Mesodermal cell (in vitro differentiated cells): ENCODE results near the gene EGLN1.

Experiments used
- H3K27ac ChIP-seq: 2 replicates; pipeline ENCODE4 v1.7.0; 2013; ENCODE audit warnings: mild to moderate bottlenecking, low read depth, low read length, moderate library complexity; ENCODE audit not compliant: severe bottlenecking
- H3K36me3 ChIP-seq: 2 replicates; pipeline ENCODE4 v1.7.1; 2013; ENCODE audit warnings: mild to moderate bottlenecking, low read length, moderate library complexity; ENCODE audit not compliant: control insufficient read depth, insufficient read depth
- H3K4me1 ChIP-seq: one replicate; pipeline ENCODE4 v1.7.1; 2013; ENCODE audit warnings: mild to moderate bottlenecking, low read length; ENCODE audit not compliant: insufficient read depth, control insufficient read depth, poor library complexity, severe bottlenecking
- H3K4me3 ChIP-seq: 2 replicates; pipeline ENCODE4 v1.7.0; 2013; ENCODE audit warnings: low read length, control low read depth, mild to moderate bottlenecking; ENCODE audit not compliant: insufficient read depth, poor library complexity, severe bottlenecking; ENCODE audit errors: extremely low read depth
- H3K9me3 ChIP-seq: 2 replicates; pipeline ENCODE4 v1.7.1; 2013; ENCODE audit warnings: mild to moderate bottlenecking, low read length, moderate library complexity; ENCODE audit not compliant: control insufficient read depth
- WGBS, 2 experiments: methylation state at CpG; one replicate each; pipeline ENCODE4 v1.1.5; 2013; ENCODE audit warnings: missing lambda C conversion rate in 2 of 2; ENCODE audit not compliant: insufficient coverage in 2 of 2; 5-methylcytosine and 5-hydroxymethylcytosine counted together

Gene EGLN1

DNA sequence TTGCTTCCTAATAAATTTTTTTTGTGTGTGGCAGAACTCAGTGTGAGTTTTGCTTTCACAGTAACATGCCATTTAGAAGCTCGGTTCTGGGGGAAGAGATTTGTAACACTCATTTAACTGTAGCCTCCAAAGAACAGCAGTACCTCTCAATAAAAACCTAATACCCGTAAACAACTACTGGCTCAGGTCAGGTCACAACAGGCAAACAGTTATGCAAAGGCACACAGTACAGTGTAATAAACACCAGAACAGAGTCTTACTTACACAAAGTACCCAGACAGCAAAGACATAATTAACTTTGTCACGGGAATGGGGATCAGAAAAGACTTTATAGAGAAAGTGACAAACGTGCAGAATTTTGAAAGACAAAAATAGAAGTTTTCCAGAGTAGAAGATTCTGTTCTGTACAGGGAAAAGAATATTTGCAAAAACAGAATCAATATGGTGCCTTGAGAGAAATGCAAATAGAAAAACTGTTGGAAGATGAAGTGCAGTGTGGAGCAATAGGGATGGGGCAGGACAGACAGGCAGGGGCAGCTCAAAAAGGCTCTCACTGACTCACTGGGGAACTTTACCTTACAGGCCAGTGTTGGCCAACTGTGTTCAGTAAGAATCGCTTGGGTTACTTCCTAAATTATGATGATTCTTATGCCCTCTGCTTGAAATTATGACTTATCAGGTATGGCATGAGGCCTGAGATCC is 38.8 kb downstream of the EGLN1 start:
- WGBS, 2 experiments, result 95 to 96% methylated on average over 2 of the region's 5 CpGs

DNA sequence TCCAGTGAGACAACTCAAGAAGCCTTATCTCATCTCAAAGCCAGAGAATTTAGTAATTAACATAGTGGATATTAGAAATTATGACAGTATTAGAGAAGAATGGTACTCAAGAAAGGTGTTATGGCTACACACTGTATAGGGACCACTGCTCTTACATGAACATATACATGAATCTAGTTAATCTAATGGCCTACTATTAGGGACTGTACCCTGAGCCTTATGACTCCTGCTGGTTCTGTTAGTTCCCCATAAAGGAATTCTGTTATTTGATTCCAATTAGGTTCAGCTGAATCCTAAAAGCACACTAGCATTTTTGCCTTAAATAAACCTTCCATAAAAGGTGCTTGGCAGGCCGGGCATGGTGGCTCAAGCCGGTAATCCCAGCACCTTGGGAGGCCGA is 39.7 kb downstream of the EGLN1 start:
- Histone ChIP-seq H3K4me1 (peaks cover 8% of the 10 kb centered on the region), H3K36me3 (no peaks in the 10 kb centered on the region), H3K9me3 (no peaks in the 10 kb centered on the region), H3K27ac (no peak overlapping the region), H3K4me3 (no peak overlapping the region)
- 94% methylated on average over 2 of the region's 3 CpGs; no CpG with 5 or more reads in 1 of the 2 experiments for WGBS, 2 experiments

More for the DNA sequence above, 38.8 kb downstream of the EGLN1 start:
- Histone ChIP-seq H3K27ac (no peak overlapping the region), H3K9me3 (no peaks in the 10 kb centered on the region), H3K36me3 (no peaks in the 10 kb centered on the region), H3K4me1 (peaks cover under 1% of the 10 kb centered on the region), H3K4me3 (no peak overlapping the region)

DNA sequence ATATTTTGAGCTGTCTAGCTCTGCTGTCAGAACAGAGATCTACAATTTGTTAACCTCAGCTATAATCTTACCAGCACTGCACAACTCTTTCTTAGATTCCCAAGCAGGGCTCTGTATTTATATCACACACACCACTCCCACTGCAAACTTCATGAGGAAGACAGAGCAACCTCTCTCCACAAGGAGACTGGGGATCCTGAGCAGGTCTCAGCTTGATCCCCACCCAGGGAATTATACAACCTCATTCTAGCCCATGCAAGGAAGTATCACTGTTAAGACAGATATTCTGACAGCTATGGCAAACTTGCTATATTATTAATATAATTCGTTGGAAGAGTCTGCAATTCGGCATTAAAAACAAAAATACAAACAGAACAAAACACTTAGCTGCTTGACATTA is 40.4 kb downstream of the EGLN1 start:
- Histone ChIP-seq H3K4me1 (peaks cover 15% of the 10 kb centered on the region), H3K9me3 (no peaks in the 10 kb centered on the region), H3K4me3 (no peak overlapping the region), H3K36me3 (no peaks in the 10 kb centered on the region), H3K27ac (no peak overlapping the region)
- WGBS, 2 experiments, result no CpG with 5 or more reads among the region's 2 CpGs

- 94 to 95% methylated on average over 4 to 5 of the region's 5 CpGs for WGBS, 2 experiments
- Histone ChIP-seq H3K4me1 (peaks cover 17% of the 10 kb centered on the region), H3K36me3 (no peaks in the 10 kb centered on the region), H3K4me3 (no peak overlapping the region), H3K27ac (no peak overlapping the region), H3K9me3 (no peaks in the 10 kb centered on the region)
Measured at GRCh38 chr1:231376875-231377549, 45.1 kb downstream of the EGLN1 start.

- no peak overlapping the region for H3K4me3 ChIP-seq
- no peaks in the 10 kb centered on the region for H3K9me3 ChIP-seq
- no peak overlapping the region for H3K27ac ChIP-seq
- WGBS, 2 experiments, result 92% methylated on average over 1 of the region's 4 CpGs; no CpG with 5 or more reads in 1 of the 2 experiments
- peaks cover 17% of the 10 kb centered on the region for H3K4me1 ChIP-seq
- H3K36me3 ChIP-seq, result peaks cover 3% of the 10 kb centered on the region
Measured at GRCh38 chr1:231376101-231376500, 46.0 kb downstream of the EGLN1 start.

DNA sequence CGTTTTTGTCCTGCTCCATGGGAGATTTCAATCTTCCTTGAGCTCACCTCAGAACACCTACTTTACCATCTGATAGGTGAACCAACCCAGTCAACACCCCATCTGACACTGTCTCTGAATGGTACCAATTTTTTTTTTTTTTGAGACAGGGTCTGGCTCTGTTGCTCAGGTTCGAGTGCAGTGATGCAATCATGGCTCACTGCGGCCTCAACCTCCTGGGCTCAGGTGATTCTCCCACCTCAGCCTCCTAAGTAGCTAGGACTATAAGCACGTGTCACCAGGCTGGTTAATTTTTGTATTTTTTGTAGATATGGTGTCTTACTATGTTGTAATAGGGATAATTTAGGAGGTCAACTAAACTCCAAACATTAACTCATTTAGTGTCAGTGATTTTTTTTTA is 47.7 kb downstream of the EGLN1 start:
- peaks cover 17% of the 10 kb centered on the region for H3K4me1 ChIP-seq
- WGBS, 2 experiments, result 100% methylated on average over 1 to 2 of the region's 4 CpGs
- no peak overlapping the region for H3K27ac ChIP-seq
- no peaks in the 10 kb centered on the region for H3K9me3 ChIP-seq
- H3K4me3 ChIP-seq, result no peak overlapping the region
- peaks cover 10% of the 10 kb centered on the region for H3K36me3 ChIP-seq

DNA sequence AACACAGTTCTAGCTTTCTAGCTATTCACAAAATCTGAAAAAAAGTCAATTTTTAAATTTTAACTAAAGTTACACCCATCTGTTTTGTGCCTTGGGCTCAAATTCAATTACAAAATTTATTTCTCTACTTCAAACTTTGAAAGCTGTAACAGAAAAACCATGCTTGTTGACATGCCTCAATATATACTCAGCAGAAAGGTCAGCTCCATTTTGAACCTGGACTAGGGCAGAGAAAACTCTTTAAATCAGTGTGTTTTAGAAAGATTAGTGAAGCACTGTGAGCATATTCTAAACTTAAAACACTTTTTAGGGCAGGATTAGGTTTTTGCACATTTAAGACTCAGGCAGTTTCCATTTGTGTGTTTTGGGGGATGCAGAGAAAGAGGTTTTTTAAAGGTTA is 49.6 kb downstream of the EGLN1 start:
- peaks cover 15% of the 10 kb centered on the region for H3K36me3 ChIP-seq
- no peak overlapping the region for H3K4me3 ChIP-seq
- peaks cover 9% of the 10 kb centered on the region for H3K4me1 ChIP-seq
- H3K27ac ChIP-seq, result no peak overlapping the region
- H3K9me3 ChIP-seq, result no peaks in the 10 kb centered on the region

DNA sequence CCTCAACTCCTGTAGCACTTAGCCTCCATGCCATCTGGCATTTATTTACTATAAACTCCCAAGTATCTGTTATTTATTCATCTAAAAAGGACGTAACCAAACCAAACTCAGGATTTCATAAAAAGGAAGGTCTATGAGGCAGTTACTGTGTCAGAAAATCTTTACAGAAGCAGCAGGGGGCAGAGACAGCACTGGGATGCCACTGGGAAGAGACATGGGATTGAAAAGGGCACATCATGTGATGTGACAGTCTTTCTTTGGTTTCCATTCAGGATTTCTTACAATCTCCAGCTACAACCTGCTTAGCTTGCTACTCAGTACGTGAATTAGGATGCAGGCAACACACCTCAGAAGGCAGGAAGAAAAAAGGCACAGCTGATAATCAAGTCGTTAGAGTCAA is 52.8 kb downstream of the EGLN1 start:
- Histone ChIP-seq H3K27ac (no peak overlapping the region), H3K36me3 (peaks cover 34% of the 10 kb centered on the region), H3K4me3 (no peak overlapping the region), H3K4me1 (no peaks in the 10 kb centered on the region), H3K9me3 (no peaks in the 10 kb centered on the region)
- 82 to 83% methylated on average over 1 to 3 of the region's 3 CpGs for WGBS, 2 experiments

- no peaks in the 10 kb centered on the region for H3K4me1 ChIP-seq
- H3K36me3 ChIP-seq, result peaks cover 45% of the 10 kb centered on the region
- H3K4me3 ChIP-seq, result no peak overlapping the region
- no peaks in the 10 kb centered on the region for H3K9me3 ChIP-seq
- no peak overlapping the region for H3K27ac ChIP-seq
- WGBS, 2 experiments, result 97% methylated on average over 4 of the region's 5 CpGs; no CpG with 5 or more reads in 1 of the 2 experiments
Measured at GRCh38 chr1:231364192-231364591, 57.9 kb downstream of the EGLN1 start.

DNA sequence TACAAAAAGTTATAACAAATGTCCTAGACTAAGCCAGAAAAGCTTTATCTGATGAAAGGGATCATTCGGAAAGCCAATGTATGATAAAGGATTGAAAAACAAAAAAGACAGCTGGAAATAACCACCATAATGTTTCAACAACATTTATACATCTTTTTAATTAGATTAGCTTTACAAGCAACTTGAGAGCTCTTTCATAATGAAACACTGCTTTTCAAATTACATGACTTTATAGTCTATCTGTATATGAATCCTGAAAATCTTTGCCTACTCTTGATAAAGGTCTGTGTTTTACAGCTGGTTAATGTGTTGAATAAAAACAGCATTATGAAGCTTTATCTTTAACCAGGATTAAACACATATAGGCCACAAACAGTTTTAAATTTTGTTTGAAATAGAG is 58.5 kb downstream of the EGLN1 start:
- Histone ChIP-seq H3K27ac (no peak overlapping the region), H3K9me3 (no peaks in the 10 kb centered on the region), H3K4me3 (no peak overlapping the region), H3K36me3 (peaks cover 43% of the 10 kb centered on the region), H3K4me1 (no peaks in the 10 kb centered on the region)
- no CpG with 5 or more reads among the region's 1 CpG for WGBS, 2 experiments

GRCh38 chr1:231362325-231362724 is 59.8 kb downstream of the EGLN1 start:
- Histone ChIP-seq H3K4me3 (no peak overlapping the region), H3K4me1 (no peaks in the 10 kb centered on the region), H3K27ac (no peak overlapping the region), H3K9me3 (no peaks in the 10 kb centered on the region), H3K36me3 (peaks cover 42% of the 10 kb centered on the region)
- WGBS, 2 experiments, result no CpG with 5 or more reads among the region's 1 CpG
